NCI-H524 (cell line): Measurements from ENCODE around the gene IQCK.
"Not testable (repeated sequence)": the region's sequence is repeated elsewhere in the genome, so short reads cannot be mapped to it uniquely, and the experiment has no call there.

Experiments used
- DNase-seq, 2 experiments: peaks; one replicate each; lab custom pipeline; 2025; lab: John Stamatoyannopoulos, UW

The IQCK gene

GRCh38 chr16:19717741-19718623, at the start of gene IQCK, which contains the start of gene KNOP1:
IQCK (plus strand) TSS chr16:19718271; CDS start chr16:19718307, 36 bp downstream.
KNOP1 (minus strand) TSS chr16:19718227; CDS start chr16:19715035, 3,192 bp downstream.
- peak; percentile 76 to 90 for DNase-seq

- DNase-seq: no peak
Measured at GRCh38 chr16:19672378-19672777, 45.7 kb upstream of the IQCK start.

- no peak for DNase-seq
Measured at GRCh38 chr16:19674485-19674884, 43.6 kb upstream of the IQCK start.

- DNase-seq: no peak
Measured at GRCh38 chr16:19677402-19677801, 40.7 kb upstream of the IQCK start.

- no peak for DNase-seq
Measured at GRCh38 chr16:19678804-19679203, 39.3 kb upstream of the IQCK start.

- not testable (repeated sequence) for DNase-seq
Measured at GRCh38 chr16:19679281-19679680, 38.8 kb upstream of the IQCK start.

- DNase-seq: peak; percentile 64 to 94
Measured at GRCh38 chr16:19680881-19681340, 37.2 kb upstream of the IQCK start.

GRCh38 chr16:19681637-19682036, 36.4 kb upstream of the IQCK start:
- peak in 1 of 2 experiments; percentile 15 for DNase-seq

GRCh38 chr16:19683453-19684236, 34.4 kb upstream of the IQCK start:
- no peak for DNase-seq

GRCh38 chr16:19685176-19685575, 32.9 kb upstream of the IQCK start:
- no peak for DNase-seq

- no peak for DNase-seq
Measured at GRCh38 chr16:19687279-19687678, 30.8 kb upstream of the IQCK start.

GRCh38 chr16:19688396-19689024, 29.6 kb upstream of the IQCK start:
- DNase-seq: no peak

- no peak for DNase-seq
Measured at GRCh38 chr16:19689342-19689741, 28.7 kb upstream of the IQCK start.

- no peak for DNase-seq
Measured at GRCh38 chr16:19690196-19690595, 27.9 kb upstream of the IQCK start.

GRCh38 chr16:19691161-19691711, 26.8 kb upstream of the IQCK start:
- DNase-seq: no peak

GRCh38 chr16:19694989-19695388, 23.1 kb upstream of the IQCK start:
- DNase-seq: no peak

GRCh38 chr16:19696328-19696727, 21.7 kb upstream of the IQCK start:
- no peak for DNase-seq

GRCh38 chr16:19696961-19697360, 21.1 kb upstream of the IQCK start:
- DNase-seq: no peak

GRCh38 chr16:19697756-19698318, 20.2 kb upstream of the IQCK start:
- DNase-seq: no peak

GRCh38 chr16:19698480-19699465, 19.3 kb upstream of the IQCK start:
- DNase-seq: no peak
